ENCODE data around the gene RDH16. TPM values are rescaled to one million over a fixed set of nuclear protein-coding genes. Genes with fewer than 3 reads are reported as not detected.

Gene RDH16
- total and polyA plus RNA-seq, 7 experiments from 2014 or later, result 0.19 to 2.0 (median 0.93) TPM

DNA sequence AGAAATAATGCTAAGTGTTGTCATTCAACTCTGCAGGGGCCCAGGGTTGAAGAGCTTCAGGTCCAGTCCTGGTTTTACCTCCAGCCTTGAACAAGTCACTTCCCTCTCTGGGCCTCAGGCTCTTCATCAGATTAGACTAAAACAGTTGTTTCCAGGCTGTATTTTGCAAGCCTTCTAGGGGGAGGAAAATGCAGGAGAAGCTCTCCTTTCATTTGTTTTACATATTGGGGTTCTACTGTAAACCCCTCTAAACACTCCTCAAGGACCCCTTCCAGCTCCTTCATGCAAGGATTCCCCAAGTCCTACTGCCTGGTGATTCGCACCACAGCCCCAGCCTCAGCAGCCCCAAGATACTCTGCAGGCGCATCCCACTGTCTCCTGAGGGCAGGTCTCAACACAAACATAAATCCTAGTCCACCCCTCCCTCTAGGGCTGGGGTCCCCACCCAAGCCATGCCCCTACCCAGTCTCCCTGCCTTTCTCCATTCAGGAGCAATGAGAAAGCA is 25.9 kb downstream of the RDH16 start:
- peak in 5 of 9 donors; percentile 4 to 26 (median 16) for DNase-seq
- Histone ChIP-seq H3K9me3 (ENCODE audit: control insufficient read depth in 2 of 3, low read length in 3 of 3) (no peaks in the 10 kb centered on the region), H3K36me3 (ENCODE audit: control insufficient read depth in 2 of 3, insufficient read depth in 3 of 3, low read length in 3 of 3) (no peaks in the 10 kb centered on the region), H3K4me3 (ENCODE audit: low read length) (no peak overlapping the region), H3K4me1 (ENCODE audit: control insufficient read depth in 2 of 2, insufficient read depth in 2 of 2, low read length in 2 of 2) (peaks cover 0 to 10% of the 10 kb centered on the region in 2 donors), H3K27ac (ENCODE audit: low read depth, low read length) (no peak overlapping the region), H3K27me3 (ENCODE audit: control insufficient read depth in 2 of 2, insufficient read depth in 2 of 2, low read length in 2 of 2) (no peaks in the 10 kb centered on the region)
- ChIA-PET CTCF (no interaction called here), POLR2A (no interaction called here)
- Mint-ChIP-seq H3K4me1 (peaks cover 5 to 18% (median 15%) of the 10 kb centered on the region in 7 donors), H3K4me3 (no peak overlapping the region), H3K9me3 (no peaks in the 10 kb centered on the region), H3K27me3 (peaks cover 0 to 11% (median 0%) of the 10 kb centered on the region in 5 donors), H3K27ac (peak overlapping the region in 1 of 9 donors; percentile 65), H3K36me3 (no peaks in the 10 kb centered on the region)
- intact Hi-C loops (cut with micrococcal nuclease), result no loop called here
- peak; percentile 57 for ATAC-seq

DNA sequence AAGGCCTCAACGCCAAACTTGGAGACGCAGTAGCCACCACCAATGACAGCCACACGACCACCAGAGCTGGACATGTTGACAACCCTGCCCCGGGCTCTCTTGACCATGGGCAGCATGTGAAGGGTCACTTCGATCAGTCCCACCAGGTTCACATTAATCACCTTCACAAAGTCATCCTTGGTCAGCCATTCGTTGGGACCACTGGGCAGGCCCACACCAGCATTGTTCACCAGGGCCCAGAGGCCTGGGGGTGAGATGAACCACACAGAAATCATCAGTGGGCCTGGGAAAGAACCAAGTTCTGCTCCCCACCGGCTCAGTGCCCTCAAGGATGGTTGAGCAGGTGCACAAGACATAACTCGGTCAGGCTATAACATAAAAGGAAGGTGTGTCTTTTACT is 27.2 kb downstream of the RDH16 start:
- Histone ChIP-seq H3K36me3 (ENCODE audit: control insufficient read depth in 2 of 3, insufficient read depth in 3 of 3, low read length in 3 of 3) (no peaks in the 10 kb centered on the region), H3K27ac (ENCODE audit: low read depth, low read length) (no peak overlapping the region), H3K4me1 (ENCODE audit: control insufficient read depth in 2 of 2, insufficient read depth in 2 of 2, low read length in 2 of 2) (peaks cover 0 to 10% of the 10 kb centered on the region in 2 donors), H3K4me3 (ENCODE audit: low read length) (no peak overlapping the region), H3K9me3 (ENCODE audit: control insufficient read depth in 2 of 3, low read length in 3 of 3) (no peaks in the 10 kb centered on the region), H3K27me3 (ENCODE audit: control insufficient read depth in 2 of 2, insufficient read depth in 2 of 2, low read length in 2 of 2) (no peaks in the 10 kb centered on the region)
- CTCF ChIA-PET, result no interaction called here
- Mint-ChIP-seq H3K4me1 (peaks cover 5 to 18% (median 15%) of the 10 kb centered on the region in 7 donors), H3K36me3 (no peaks in the 10 kb centered on the region), H3K27me3 (peaks cover 0 to 11% (median 0%) of the 10 kb centered on the region in 5 donors), H3K4me3 (no peak overlapping the region), H3K9me3 (no peaks in the 10 kb centered on the region), H3K27ac (no peak overlapping the region)
- DNase-seq (no peak), ATAC-seq (no peak)
- intact Hi-C loops (cut with micrococcal nuclease), result no loop called here
- POLR2A ChIA-PET, result no interaction called here

DNA sequence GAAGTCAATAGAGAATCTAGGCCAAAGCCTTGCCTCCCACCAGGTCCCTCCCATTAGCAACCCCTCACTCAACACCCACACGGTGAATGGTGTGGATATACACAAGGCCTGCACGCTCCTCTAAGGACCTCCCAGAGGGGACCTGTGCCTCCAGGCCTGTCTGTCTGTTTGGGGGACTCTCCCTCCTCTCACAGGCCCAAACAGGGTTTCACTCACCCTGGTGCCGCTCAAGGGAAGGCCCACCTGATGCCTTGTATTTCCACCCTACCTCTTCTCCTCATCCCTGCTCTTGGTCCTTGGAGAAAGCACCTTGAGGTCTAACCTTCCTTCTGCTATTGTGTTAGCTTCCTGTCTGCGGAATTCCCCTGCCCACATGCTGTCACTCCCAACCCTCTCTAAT is 27.6 kb downstream of the RDH16 start:
- no peak overlapping the region for H3K27ac ChIP-seq (ENCODE audit: low read depth, low read length)
- ATAC-seq (no peak), DNase-seq (no peak)
- CTCF ChIA-PET, result no interaction called here
- H3K4me1 Mint-ChIP-seq, result peaks cover 2 to 18% (median 15%) of the 10 kb centered on the region in 7 donors
- no peaks in the 10 kb centered on the region for H3K27me3 ChIP-seq (ENCODE audit: control insufficient read depth in 2 of 2, insufficient read depth in 2 of 2, low read length in 2 of 2)
- no peak overlapping the region for H3K27ac Mint-ChIP-seq
- no peak overlapping the region for H3K4me3 Mint-ChIP-seq
- peaks cover 0 to 10% of the 10 kb centered on the region in 2 donors for H3K4me1 ChIP-seq (ENCODE audit: control insufficient read depth in 2 of 2, insufficient read depth in 2 of 2, low read length in 2 of 2)
- H3K9me3 ChIP-seq (ENCODE audit: control insufficient read depth in 2 of 3, low read length in 3 of 3), result no peaks in the 10 kb centered on the region
- intact Hi-C loops (cut with micrococcal nuclease), result no loop called here
- POLR2A ChIA-PET, result no interaction called here
- H3K36me3 ChIP-seq (ENCODE audit: control insufficient read depth in 2 of 3, insufficient read depth in 3 of 3, low read length in 3 of 3), result no peaks in the 10 kb centered on the region
- H3K9me3 Mint-ChIP-seq, result no peaks in the 10 kb centered on the region
- peaks cover 0 to 11% (median 0%) of the 10 kb centered on the region in 5 donors for H3K27me3 Mint-ChIP-seq
- no peaks in the 10 kb centered on the region for H3K36me3 Mint-ChIP-seq
- H3K4me3 ChIP-seq (ENCODE audit: low read length), result no peak overlapping the region

DNA sequence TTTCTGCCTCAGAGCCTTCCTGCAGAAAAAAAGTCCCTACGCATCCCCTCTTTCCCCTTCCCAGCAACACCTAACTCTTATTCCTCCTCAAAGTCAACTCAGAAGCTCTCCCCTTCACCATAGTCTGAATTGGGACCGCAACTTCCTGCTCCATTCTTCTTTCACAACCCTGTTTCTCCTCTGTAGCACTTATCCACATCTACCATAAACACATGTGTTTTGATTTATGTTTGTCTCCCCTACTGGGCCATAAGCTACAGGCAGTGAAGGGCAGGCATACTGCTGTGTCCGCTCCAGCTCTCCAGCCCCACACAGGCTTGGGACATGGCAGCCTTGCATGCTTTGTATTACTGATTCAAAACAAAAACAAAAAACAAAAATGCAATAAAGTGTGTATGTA is 29.1 kb downstream of the RDH16 start:
- ATAC-seq, result no peak
- H3K27me3 ChIP-seq (ENCODE audit: control insufficient read depth in 2 of 2, insufficient read depth in 2 of 2, low read length in 2 of 2), result no peaks in the 10 kb centered on the region
- ChIA-PET CTCF (no interaction called here), POLR2A (no interaction called here)
- no peaks in the 10 kb centered on the region for H3K9me3 ChIP-seq (ENCODE audit: control insufficient read depth in 2 of 3, low read length in 3 of 3)
- no peak overlapping the region for H3K4me3 Mint-ChIP-seq
- peaks cover 0 to 11% (median 0%) of the 10 kb centered on the region in 5 donors for H3K27me3 Mint-ChIP-seq
- no peaks in the 10 kb centered on the region for H3K36me3 Mint-ChIP-seq
- H3K4me1 ChIP-seq (ENCODE audit: control insufficient read depth in 2 of 2, insufficient read depth in 2 of 2, low read length in 2 of 2), result peaks cover 0 to 10% of the 10 kb centered on the region in 2 donors
- H3K4me1 Mint-ChIP-seq, result peaks cover 2 to 18% (median 15%) of the 10 kb centered on the region in 7 donors
- H3K36me3 ChIP-seq (ENCODE audit: control insufficient read depth in 2 of 3, insufficient read depth in 3 of 3, low read length in 3 of 3), result no peaks in the 10 kb centered on the region
- no peak overlapping the region for H3K4me3 ChIP-seq (ENCODE audit: low read length)
- H3K27ac ChIP-seq (ENCODE audit: low read depth, low read length), result no peak overlapping the region
- H3K9me3 Mint-ChIP-seq, result no peaks in the 10 kb centered on the region
- peak overlapping the region in 2 of 9 donors; percentile 3 to 6 for H3K27ac Mint-ChIP-seq
- DNase-seq, result no peak
- intact Hi-C loops (cut with micrococcal nuclease), result no loop called here

DNA sequence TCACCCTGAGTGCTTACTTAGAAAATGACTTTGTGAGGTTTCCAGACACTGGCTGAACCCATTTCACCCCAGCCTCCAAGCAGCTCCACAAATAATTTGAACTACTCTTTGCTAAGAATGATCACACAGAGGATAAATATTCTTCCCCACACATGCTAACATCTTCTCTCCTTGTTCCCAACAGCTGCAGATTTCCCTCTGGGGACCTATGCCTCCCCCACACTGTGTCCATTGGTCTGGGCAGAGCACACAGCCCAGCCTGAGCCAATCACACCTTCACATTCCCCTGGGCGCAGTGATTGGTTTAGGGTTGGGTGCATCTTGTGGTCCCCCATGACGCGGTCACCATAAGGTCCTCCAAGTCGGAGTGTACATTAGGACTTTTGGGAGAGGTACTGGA is 30.1 kb downstream of the RDH16 start:
- H3K27me3 ChIP-seq (ENCODE audit: control insufficient read depth in 2 of 2, insufficient read depth in 2 of 2, low read length in 2 of 2), result no peaks in the 10 kb centered on the region
- no peak overlapping the region for H3K4me3 Mint-ChIP-seq
- H3K9me3 ChIP-seq (ENCODE audit: control insufficient read depth in 2 of 3, low read length in 3 of 3), result no peaks in the 10 kb centered on the region
- H3K9me3 Mint-ChIP-seq, result no peaks in the 10 kb centered on the region
- H3K4me1 ChIP-seq (ENCODE audit: control insufficient read depth in 2 of 2, insufficient read depth in 2 of 2, low read length in 2 of 2), result peaks cover 0 to 9% of the 10 kb centered on the region in 2 donors
- peaks cover 0 to 11% (median 0%) of the 10 kb centered on the region in 5 donors for H3K27me3 Mint-ChIP-seq
- intact Hi-C loops (cut with micrococcal nuclease), result no loop called here
- H3K4me3 ChIP-seq (ENCODE audit: low read length), result no peak overlapping the region
- ChIA-PET CTCF (no interaction called here), POLR2A (no interaction called here)
- no peaks in the 10 kb centered on the region for H3K36me3 Mint-ChIP-seq
- H3K27ac Mint-ChIP-seq, result no peak overlapping the region
- DNase-seq (no peak), ATAC-seq (no peak)
- H3K36me3 ChIP-seq (ENCODE audit: control insufficient read depth in 2 of 3, insufficient read depth in 3 of 3, low read length in 3 of 3), result no peaks in the 10 kb centered on the region
- no peak overlapping the region for H3K27ac ChIP-seq (ENCODE audit: low read depth, low read length)
- H3K4me1 Mint-ChIP-seq, result peaks cover 2 to 16% (median 15%) of the 10 kb centered on the region in 7 donors

DNA sequence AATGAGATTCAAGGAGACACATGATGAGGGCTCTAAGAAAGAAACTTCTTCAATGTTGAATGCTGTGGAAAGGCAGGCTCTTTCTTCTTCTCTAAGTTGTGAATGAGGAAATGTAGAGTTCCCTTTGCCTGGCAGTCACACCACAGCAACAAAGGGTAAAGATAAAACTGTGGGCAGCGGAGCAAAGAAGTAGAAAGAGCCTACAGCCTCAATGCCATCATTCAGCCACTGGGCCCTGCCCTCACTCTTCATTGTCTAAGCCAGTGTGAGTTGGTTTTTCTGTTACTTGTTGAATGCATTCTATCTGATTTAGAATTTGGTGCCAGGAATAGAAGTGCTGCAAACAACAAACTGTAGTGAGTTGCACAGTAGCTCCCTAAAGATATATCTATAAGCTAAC is 35.4 kb downstream of the RDH16 start:
- H3K4me1 ChIP-seq (ENCODE audit: control insufficient read depth in 2 of 2, insufficient read depth in 2 of 2, low read length in 2 of 2), result no peaks in the 10 kb centered on the region
- H3K36me3 Mint-ChIP-seq, result peaks cover 0 to 10% (median 0%) of the 10 kb centered on the region in 5 donors
- ATAC-seq, result no peak
- no peaks in the 10 kb centered on the region for H3K27me3 ChIP-seq (ENCODE audit: control insufficient read depth in 2 of 2, insufficient read depth in 2 of 2, low read length in 2 of 2)
- H3K27ac Mint-ChIP-seq, result no peak overlapping the region
- peaks cover 0 to 21% (median 13%) of the 10 kb centered on the region in 11 donors for H3K9me3 Mint-ChIP-seq
- H3K4me1 Mint-ChIP-seq, result no peaks in the 10 kb centered on the region
- no peak for DNase-seq
- intact Hi-C loops (cut with micrococcal nuclease), result no loop called here
- POLR2A ChIA-PET, result no interaction called here
- H3K27ac ChIP-seq (ENCODE audit: low read depth, low read length), result no peak overlapping the region
- no peaks in the 10 kb centered on the region for H3K9me3 ChIP-seq (ENCODE audit: control insufficient read depth in 2 of 3, low read length in 3 of 3)
- H3K27me3 Mint-ChIP-seq, result peaks cover 0 to 15% (median 7%) of the 10 kb centered on the region in 5 donors
- CTCF ChIA-PET, result no interaction called here
- H3K36me3 ChIP-seq (ENCODE audit: control insufficient read depth in 2 of 3, insufficient read depth in 3 of 3, low read length in 3 of 3), result no peaks in the 10 kb centered on the region
- H3K4me3 Mint-ChIP-seq, result no peak overlapping the region
- no peak overlapping the region for H3K4me3 ChIP-seq (ENCODE audit: low read length)

DNA sequence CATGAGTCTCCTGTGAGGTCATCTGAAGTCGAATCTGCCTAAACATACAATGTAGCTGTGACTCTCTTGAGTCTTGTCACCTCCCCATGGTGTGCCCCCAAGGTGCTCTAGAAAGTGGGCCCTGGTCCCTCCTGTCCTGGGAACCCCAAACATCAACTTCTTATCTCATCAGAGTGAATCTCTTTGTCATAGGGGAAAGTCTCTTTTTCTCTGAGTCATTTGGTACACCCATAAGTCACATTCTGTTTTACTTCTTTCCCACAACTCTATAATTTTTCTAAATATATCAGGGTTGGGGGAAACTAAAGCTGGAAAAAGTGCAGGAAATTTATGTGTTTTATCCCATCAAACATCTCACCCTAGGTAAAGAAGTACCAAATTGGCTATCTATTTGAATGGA is 36.1 kb downstream of the RDH16 start:
- no peaks in the 10 kb centered on the region for H3K36me3 ChIP-seq (ENCODE audit: control insufficient read depth in 2 of 3, insufficient read depth in 3 of 3, low read length in 3 of 3)
- peaks cover 0 to 21% (median 13%) of the 10 kb centered on the region in 11 donors for H3K9me3 Mint-ChIP-seq
- intact Hi-C loops (cut with micrococcal nuclease), result no loop called here
- DNase-seq (no peak), ATAC-seq (no peak)
- peaks cover 0 to 10% (median 0%) of the 10 kb centered on the region in 5 donors for H3K36me3 Mint-ChIP-seq
- no peak overlapping the region for H3K27ac Mint-ChIP-seq
- H3K4me3 Mint-ChIP-seq, result no peak overlapping the region
- POLR2A ChIA-PET, result interaction anchor here (0.6 kb wide), 1 partner anchor 682 kb away, joined by 3 read pairs; no protein-coding TSS in a partner anchor
- H3K9me3 ChIP-seq (ENCODE audit: control insufficient read depth in 2 of 3, low read length in 3 of 3), result no peaks in the 10 kb centered on the region
- H3K27me3 Mint-ChIP-seq, result peaks cover 0 to 15% (median 11%) of the 10 kb centered on the region in 5 donors
- no peaks in the 10 kb centered on the region for H3K27me3 ChIP-seq (ENCODE audit: control insufficient read depth in 2 of 2, insufficient read depth in 2 of 2, low read length in 2 of 2)
- H3K4me3 ChIP-seq (ENCODE audit: low read length), result no peak overlapping the region
- H3K4me1 ChIP-seq (ENCODE audit: control insufficient read depth in 2 of 2, insufficient read depth in 2 of 2, low read length in 2 of 2), result no peaks in the 10 kb centered on the region
- H3K4me1 Mint-ChIP-seq, result no peaks in the 10 kb centered on the region
- H3K27ac ChIP-seq (ENCODE audit: low read depth, low read length), result no peak overlapping the region
- CTCF ChIA-PET, result no interaction called here
